Measurements from ENCODE around the gene ISLR2.
"Not testable (repeated sequence)": the region's sequence is repeated elsewhere in the genome, so short reads cannot be mapped to it uniquely, and the experiment has no call there.

ISLR2 gene

DNA sequence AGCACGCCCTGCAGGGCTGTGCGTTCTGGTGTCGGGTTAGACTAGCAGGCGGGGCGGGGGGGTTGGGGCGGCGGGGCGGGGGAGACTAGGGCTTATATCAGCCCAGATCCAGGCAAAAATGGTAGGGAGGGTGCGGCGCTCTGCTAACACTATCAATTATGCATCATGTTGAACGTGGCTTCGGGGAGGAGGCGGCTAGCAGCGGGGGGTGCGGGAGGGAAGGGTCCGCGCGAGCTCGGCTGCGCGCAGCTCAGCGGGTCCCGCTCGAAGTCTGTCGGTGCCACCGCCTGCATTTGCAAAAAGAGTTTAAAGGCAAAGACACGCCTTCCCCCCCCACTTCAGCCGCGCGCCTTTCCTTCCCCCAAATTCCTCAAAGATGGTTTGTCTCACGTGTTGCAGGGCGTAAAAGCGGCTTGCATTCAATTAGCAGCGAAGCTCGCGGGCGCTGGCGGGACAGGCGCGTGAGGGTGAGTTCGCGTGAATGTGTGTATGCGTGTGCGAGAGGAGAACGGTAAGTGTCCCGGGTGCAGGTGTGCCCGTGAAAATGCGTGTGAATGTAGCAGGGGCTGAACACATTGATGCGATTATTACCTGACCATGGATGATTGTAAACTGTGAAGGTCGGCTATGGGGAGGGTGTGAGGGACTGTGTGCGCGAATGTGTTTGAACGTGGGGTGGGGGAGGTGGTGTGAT, at the start of gene ISLR2:
Gene ISLR2 (plus strand): TSS at position 432 of the 694 bp plus-strand sequence. CDS start 2,169 bp downstream, outside the sequence.
- Histone ChIP-seq H3K9me3 (ENCODE audit: control insufficient read depth, low read length) (no peaks in the 10 kb centered on the region), H3K36me3 (ENCODE audit: control insufficient read depth, insufficient read depth, low read length) (no peaks in the 10 kb centered on the region), H3K4me3 (ENCODE audit: low read length) (no peak within 1 kb of the TSS), H3K9ac (ENCODE audit: low read length) (no peak within 1 kb of the TSS), H3K27me3 (ENCODE audit: control insufficient read depth, insufficient read depth, low read length) (peaks cover 83% of the 10 kb centered on the region), H3K4me1 (ENCODE audit: control insufficient read depth, insufficient read depth, low read length) (peaks cover 13% of the 10 kb centered on the region)

- H3K27me3 ChIP-seq (ENCODE audit: control insufficient read depth, insufficient read depth, low read length); H3K36me3 ChIP-seq (ENCODE audit: control insufficient read depth, insufficient read depth, low read length); H3K4me3 ChIP-seq (ENCODE audit: low read length); H3K4me1 ChIP-seq (ENCODE audit: control insufficient read depth, insufficient read depth, low read length); H3K9me3 ChIP-seq (ENCODE audit: control insufficient read depth, low read length); H3K9ac ChIP-seq (ENCODE audit: low read length): not testable (repeated sequence)
These were observed 47.9 kb upstream of the ISLR2 start, which contains the start of gene GOLGA6A for GRCh38 chr15:74082450-74082849. GOLGA6A (minus strand) TSS chr15:74082550; CDS start chr15:74082509, 41 bp downstream.

- not testable (repeated sequence) for H3K9me3 ChIP-seq (ENCODE audit: control insufficient read depth, low read length); H3K36me3 ChIP-seq (ENCODE audit: control insufficient read depth, insufficient read depth, low read length); H3K27me3 ChIP-seq (ENCODE audit: control insufficient read depth, insufficient read depth, low read length); H3K9ac ChIP-seq (ENCODE audit: low read length); H3K4me1 ChIP-seq (ENCODE audit: control insufficient read depth, insufficient read depth, low read length); H3K4me3 ChIP-seq (ENCODE audit: low read length)
These were observed 35.8 kb upstream of the ISLR2 start for GRCh38 chr15:74094567-74094966.

- not testable (repeated sequence) for H3K36me3 ChIP-seq (ENCODE audit: control insufficient read depth, insufficient read depth, low read length); H3K9me3 ChIP-seq (ENCODE audit: control insufficient read depth, low read length); H3K27me3 ChIP-seq (ENCODE audit: control insufficient read depth, insufficient read depth, low read length); H3K4me1 ChIP-seq (ENCODE audit: control insufficient read depth, insufficient read depth, low read length); H3K4me3 ChIP-seq (ENCODE audit: low read length); H3K9ac ChIP-seq (ENCODE audit: low read length)
These were observed 34.8 kb upstream of the ISLR2 start for GRCh38 chr15:74095610-74096009.

- not testable (repeated sequence) for H3K27me3 ChIP-seq (ENCODE audit: control insufficient read depth, insufficient read depth, low read length)
These were observed 33.5 kb upstream of the ISLR2 start for GRCh38 chr15:74096753-74097474.

DNA sequence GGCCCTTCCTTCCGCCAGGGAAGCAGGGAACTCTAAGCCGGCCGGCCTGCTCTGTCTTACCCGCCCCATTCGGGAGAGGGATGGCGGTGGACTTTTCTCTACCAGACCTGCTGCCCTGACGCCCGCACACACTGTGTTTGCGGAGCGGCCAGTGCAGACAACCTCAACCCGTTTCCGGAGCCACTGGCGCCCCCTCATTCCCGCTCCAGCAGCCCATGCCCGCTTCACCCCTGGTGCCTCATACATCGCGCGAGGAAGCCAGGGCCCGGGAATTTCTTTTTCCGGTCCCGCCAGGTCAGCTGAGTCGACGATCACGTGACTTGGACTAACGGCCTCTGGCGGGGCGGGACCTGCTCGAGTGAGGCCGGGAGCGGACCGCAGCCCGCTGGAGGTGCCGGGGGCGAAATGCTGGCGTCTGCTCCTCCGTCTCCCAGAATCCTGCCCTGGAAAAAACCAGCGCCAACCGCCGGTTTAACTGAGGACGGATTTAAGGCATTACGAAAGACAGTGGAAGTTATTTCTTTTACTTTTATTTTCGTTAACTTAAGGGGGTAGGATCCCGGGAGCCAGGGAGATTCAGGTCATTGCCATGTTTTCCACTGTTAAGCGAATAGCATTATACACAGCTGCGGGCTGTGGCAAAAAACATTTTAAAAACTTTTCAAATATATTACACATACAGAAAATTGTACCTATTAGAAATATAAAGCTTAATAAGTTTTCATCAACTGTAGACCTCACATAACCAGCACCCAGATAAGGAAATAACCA, 30.2 kb upstream of the ISLR2 start:
- H3K4me3 ChIP-seq (ENCODE audit: low read length); H3K36me3 ChIP-seq (ENCODE audit: control insufficient read depth, insufficient read depth, low read length); H3K9me3 ChIP-seq (ENCODE audit: control insufficient read depth, low read length); H3K4me1 ChIP-seq (ENCODE audit: control insufficient read depth, insufficient read depth, low read length); H3K27me3 ChIP-seq (ENCODE audit: control insufficient read depth, insufficient read depth, low read length): not testable (repeated sequence)
- H3K9ac ChIP-seq (ENCODE audit: low read length) = peak overlapping the region; percentile 50

More at GRCh38 chr15:74096753-74097474, 33.5 kb upstream of the ISLR2 start:
- H3K9me3 ChIP-seq (ENCODE audit: control insufficient read depth, low read length); H3K36me3 ChIP-seq (ENCODE audit: control insufficient read depth, insufficient read depth, low read length); H3K9ac ChIP-seq (ENCODE audit: low read length); H3K4me3 ChIP-seq (ENCODE audit: low read length); H3K4me1 ChIP-seq (ENCODE audit: control insufficient read depth, insufficient read depth, low read length): not testable (repeated sequence)

- Histone ChIP-seq H3K9me3 (ENCODE audit: control insufficient read depth, low read length) (no peaks in the 10 kb centered on the region), H3K27me3 (ENCODE audit: control insufficient read depth, insufficient read depth, low read length) (no peaks in the 10 kb centered on the region), H3K4me1 (ENCODE audit: control insufficient read depth, insufficient read depth, low read length) (no peaks in the 10 kb centered on the region), H3K9ac (ENCODE audit: low read length) (no peak overlapping the region), H3K36me3 (ENCODE audit: control insufficient read depth, insufficient read depth, low read length) (no peaks in the 10 kb centered on the region), H3K4me3 (ENCODE audit: low read length) (no peak overlapping the region)
These were observed 22.3 kb upstream of the ISLR2 start for GRCh38 chr15:74108111-74108510.

DNA sequence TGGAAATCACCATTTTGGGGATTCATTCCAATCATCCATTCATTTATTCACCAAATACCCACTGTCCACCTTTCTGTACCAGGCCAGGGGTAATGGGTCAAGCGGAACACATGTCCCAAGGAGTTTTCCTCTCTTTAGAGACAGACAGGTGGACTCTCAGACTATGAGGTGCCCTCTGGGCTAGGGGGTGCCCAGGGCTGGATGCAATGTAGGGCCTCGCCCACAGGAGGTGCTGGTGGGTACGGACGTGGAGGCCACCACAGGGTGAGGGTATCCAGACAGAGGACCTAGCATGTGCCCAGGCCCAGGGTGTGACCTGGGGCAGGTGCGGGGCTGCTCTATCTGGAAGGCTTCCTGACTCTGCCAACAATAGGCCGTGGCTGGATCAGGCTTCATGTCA, 21.8 kb upstream of the ISLR2 start:
- H3K4me1 ChIP-seq (ENCODE audit: control insufficient read depth, insufficient read depth, low read length); H3K27me3 ChIP-seq (ENCODE audit: control insufficient read depth, insufficient read depth, low read length): not testable (repeated sequence)

DNA sequence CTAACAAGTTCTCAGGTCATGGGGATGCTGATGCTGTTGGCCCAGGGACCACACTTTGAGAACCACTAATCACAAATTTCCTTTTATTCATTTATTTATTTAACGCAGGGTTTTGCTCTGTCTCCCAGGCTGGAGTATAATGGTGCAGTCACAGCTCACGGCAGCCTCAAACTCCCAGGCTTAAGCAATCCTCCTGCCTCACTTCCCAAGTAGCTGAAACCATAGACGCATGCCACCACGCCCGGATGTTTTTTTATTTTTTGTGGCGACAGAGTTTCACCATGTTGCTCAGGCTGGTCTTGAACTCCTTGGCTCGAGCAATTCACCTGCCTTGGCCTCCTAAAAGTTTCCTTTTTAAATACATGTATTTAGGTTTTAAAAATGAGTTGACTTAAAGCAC, 20.7 kb upstream of the ISLR2 start:
- Histone ChIP-seq H3K9ac (ENCODE audit: low read length) (no peak overlapping the region), H3K4me1 (ENCODE audit: control insufficient read depth, insufficient read depth, low read length) (no peaks in the 10 kb centered on the region), H3K27me3 (ENCODE audit: control insufficient read depth, insufficient read depth, low read length) (no peaks in the 10 kb centered on the region), H3K9me3 (ENCODE audit: control insufficient read depth, low read length) (no peaks in the 10 kb centered on the region), H3K4me3 (ENCODE audit: low read length) (no peak overlapping the region), H3K36me3 (ENCODE audit: control insufficient read depth, insufficient read depth, low read length) (no peaks in the 10 kb centered on the region)

More for the DNA sequence above, 21.8 kb upstream of the ISLR2 start:
- not testable (repeated sequence) for H3K4me3 ChIP-seq (ENCODE audit: low read length); H3K9ac ChIP-seq (ENCODE audit: low read length); H3K36me3 ChIP-seq (ENCODE audit: control insufficient read depth, insufficient read depth, low read length); H3K9me3 ChIP-seq (ENCODE audit: control insufficient read depth, low read length)

DNA sequence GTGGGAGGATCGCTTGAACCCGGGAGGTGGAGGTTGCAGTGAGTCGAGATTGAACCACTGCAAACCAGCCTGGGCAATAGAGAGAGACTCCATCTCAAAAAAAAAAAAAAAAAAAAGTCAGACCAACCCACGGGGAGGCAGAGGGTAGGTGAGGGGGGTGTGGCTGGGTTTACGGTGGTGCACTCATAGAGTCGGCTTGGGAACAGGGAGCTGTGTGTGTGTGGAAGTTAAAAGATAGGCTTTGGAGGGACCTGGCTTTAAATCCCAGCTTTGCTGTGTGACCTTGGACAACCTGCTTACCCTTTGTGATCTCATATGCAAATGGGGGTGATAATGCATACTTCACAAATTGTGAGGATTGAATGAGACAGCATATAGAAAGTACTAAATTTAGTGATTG, 10.0 kb upstream of the ISLR2 start:
- peaks cover 23% of the 10 kb centered on the region for H3K27me3 ChIP-seq (ENCODE audit: control insufficient read depth, insufficient read depth, low read length)
- no peaks in the 10 kb centered on the region for H3K4me1 ChIP-seq (ENCODE audit: control insufficient read depth, insufficient read depth, low read length)
- no peak overlapping the region for H3K9ac ChIP-seq (ENCODE audit: low read length)
- no peaks in the 10 kb centered on the region for H3K36me3 ChIP-seq (ENCODE audit: control insufficient read depth, insufficient read depth, low read length)
- H3K9me3 ChIP-seq (ENCODE audit: control insufficient read depth, low read length) = no peaks in the 10 kb centered on the region
- H3K4me3 ChIP-seq (ENCODE audit: low read length) = no peak overlapping the region

- Histone ChIP-seq H3K4me1 (ENCODE audit: control insufficient read depth, insufficient read depth, low read length) (no peaks in the 10 kb centered on the region), H3K9me3 (ENCODE audit: control insufficient read depth, low read length) (no peaks in the 10 kb centered on the region), H3K27me3 (ENCODE audit: control insufficient read depth, insufficient read depth, low read length) (peaks cover 23% of the 10 kb centered on the region)
These were observed 9.3 kb upstream of the ISLR2 start for GRCh38 chr15:74121039-74121438.

DNA sequence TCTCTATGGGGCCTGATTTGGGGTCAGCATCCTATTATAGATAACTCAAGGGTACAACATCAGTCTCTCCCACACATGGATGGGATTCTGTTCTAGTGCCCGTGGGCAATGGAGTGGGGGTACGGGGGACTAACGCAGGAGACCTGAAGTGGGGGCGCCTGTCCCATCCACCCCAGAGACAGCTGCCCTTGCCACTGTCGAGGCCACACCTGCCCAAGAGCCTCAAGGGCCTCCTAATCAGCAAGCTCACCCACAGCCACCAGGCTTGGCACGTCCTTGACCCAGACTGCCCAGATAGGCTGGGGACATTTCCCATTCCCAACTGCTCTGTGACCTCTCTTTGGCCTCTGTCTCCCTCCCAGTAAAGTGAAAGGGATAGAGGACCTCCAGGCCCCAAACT, 8.5 kb upstream of the ISLR2 start:
- Histone ChIP-seq H3K4me3 (ENCODE audit: low read length) (no peak overlapping the region), H3K9me3 (ENCODE audit: control insufficient read depth, low read length) (no peaks in the 10 kb centered on the region), H3K36me3 (ENCODE audit: control insufficient read depth, insufficient read depth, low read length) (no peaks in the 10 kb centered on the region), H3K4me1 (ENCODE audit: control insufficient read depth, insufficient read depth, low read length) (no peaks in the 10 kb centered on the region), H3K27me3 (ENCODE audit: control insufficient read depth, insufficient read depth, low read length) (peaks cover 24% of the 10 kb centered on the region), H3K9ac (ENCODE audit: low read length) (no peak overlapping the region)

More at GRCh38 chr15:74121039-74121438, 9.3 kb upstream of the ISLR2 start:
- H3K36me3 ChIP-seq (ENCODE audit: control insufficient read depth, insufficient read depth, low read length) = no peaks in the 10 kb centered on the region
- no peak overlapping the region for H3K4me3 ChIP-seq (ENCODE audit: low read length)
- H3K9ac ChIP-seq (ENCODE audit: low read length) = no peak overlapping the region
